Measurements from ENCODE around the gene CHRM5. TPM values are rescaled to one million over a fixed set of nuclear protein-coding genes. Genes with fewer than 3 reads are reported as not detected.

Gene CHRM5
- total RNA-seq, 1 experiment from 2014 or later, result not detected

GRCh38 chr15:34065941-34066340 lies 97.6 kb downstream of the CHRM5 start:
- RAD21 ChIA-PET (ENCODE audit: low non-redundant PET in 1 of 2, low total read pairs in 2 of 2, uncharacterized antibody in 2 of 2, unreplicated experiment in 2 of 2), result no interaction called here
- Histone ChIP-seq H3K4me2 (ENCODE audit: low read length) (no peak overlapping the region), H3K9me2 (ENCODE audit: insufficient read depth) (no peaks in the 10 kb centered on the region), H3K9me3 (ENCODE audit: control insufficient read depth in 1 of 2, insufficient read depth in 1 of 2, low read depth in 1 of 2, low read length in 2 of 2) (no peaks in the 10 kb centered on the region), H3K79me2 (ENCODE audit: insufficient read depth, low read length) (no peaks in the 10 kb centered on the region), H3K27me3 (ENCODE audit: insufficient read depth, low read length) (no peaks in the 10 kb centered on the region), H3K27ac (ENCODE audit: low read depth, low read length) (no peak overlapping the region), H3K9ac (ENCODE audit: low read length) (no peak overlapping the region), H4K20me1 (ENCODE audit: insufficient read depth) (no peaks in the 10 kb centered on the region), H3K4me1 (ENCODE audit: control insufficient read depth in 1 of 2, insufficient read depth in 2 of 2, low read length in 2 of 2) (no peaks in the 10 kb centered on the region), H3K4me3 (replicated peaks in 1 of 2; ENCODE audit: low read depth in 1 of 2, low read length in 2 of 2) (no peak overlapping the region), H3K36me3 (ENCODE audit: control insufficient read depth in 1 of 2, insufficient read depth in 2 of 2, low read length in 2 of 2) (no peaks in the 10 kb centered on the region), H2AFZ (ENCODE audit: low read depth, low read length, poor library complexity, severe bottlenecking) (no peak overlapping the region)
- DNase-seq (ENCODE audit: low read depth, low spot score), result no peak
- no peak for ATAC-seq
- intact Hi-C loops (cut with micrococcal nuclease), result loop anchor here (10.0 kb wide), 1 partner anchor 299 kb away; the partner anchor contains the start of gene LPCAT4
- POLR2A ChIA-PET, result no interaction called here
- CTCF ChIA-PET, result interaction anchor here (1.1 kb wide), 1 partner anchor 144 kb away, joined by 4 read pairs; the partner anchor contains the start of gene KATNBL1
- no TSS peak for BruUV-seq (replicated peaks)
- TF ChIP-seq CTCF (IDR thresholded peaks at IDR 0.05 in 2 of 3, conservative IDR thresholded peaks at IDR 0.05 in 1 of 3; ENCODE audit: borderline replicate concordance in 1 of 3, insufficient read depth in 1 of 3, low read depth in 2 of 3, low read length in 2 of 3) (no peak), ZNF274 (IDR thresholded peaks at IDR 0.05; ENCODE audit: low read depth, low read length) (no peak), POLR2AphosphoS5 (IDR thresholded peaks at IDR 0.05; ENCODE audit: low read depth, low read length) (no peak), RAD21 (IDR thresholded peaks at IDR 0.05; ENCODE audit: low read depth) (no peak), YY1 (IDR thresholded peaks at IDR 0.05; ENCODE audit: extremely low read depth, insufficient replicate concordance, low read depth, low read length) (no peak), TCF7L2 (IDR thresholded peaks at IDR 0.05; ENCODE audit: borderline replicate concordance, extremely low read depth, insufficient read depth, insufficient read length) (no peak), ZBTB33 (IDR thresholded peaks at IDR 0.05; ENCODE audit: extremely low read depth, insufficient replicate concordance, low read length) (no peak), ATF3 (IDR thresholded peaks at IDR 0.05) (no peak), EZH2phosphoT487 (IDR thresholded peaks at IDR 0.05; ENCODE audit: borderline replicate concordance) (no peak), POLR2A (IDR thresholded peaks at IDR 0.05; ENCODE audit: borderline replicate concordance, extremely low read depth, insufficient read depth, insufficient read length) (no peak), EZH2 (IDR thresholded peaks at IDR 0.05) (no peak), MAX (IDR thresholded peaks at IDR 0.05) (no peak), CEBPB (IDR thresholded peaks at IDR 0.05; ENCODE audit: low read depth) (no peak)
